HG03460 (cell line): ENCODE results near the gene TCF3.

Experiments
- ATAC-seq: cut with Tn5 transposase; IDR thresholded peaks from one replicate; pipeline ENCODE4 v1.9.1; 2021; ENCODE audit not compliant: unreplicated experiment

TCF3 gene

GRCh38 chr19:1567848-1568227 is 84.6 kb downstream of the TCF3 start:
- no peak for ATAC-seq

DNA sequence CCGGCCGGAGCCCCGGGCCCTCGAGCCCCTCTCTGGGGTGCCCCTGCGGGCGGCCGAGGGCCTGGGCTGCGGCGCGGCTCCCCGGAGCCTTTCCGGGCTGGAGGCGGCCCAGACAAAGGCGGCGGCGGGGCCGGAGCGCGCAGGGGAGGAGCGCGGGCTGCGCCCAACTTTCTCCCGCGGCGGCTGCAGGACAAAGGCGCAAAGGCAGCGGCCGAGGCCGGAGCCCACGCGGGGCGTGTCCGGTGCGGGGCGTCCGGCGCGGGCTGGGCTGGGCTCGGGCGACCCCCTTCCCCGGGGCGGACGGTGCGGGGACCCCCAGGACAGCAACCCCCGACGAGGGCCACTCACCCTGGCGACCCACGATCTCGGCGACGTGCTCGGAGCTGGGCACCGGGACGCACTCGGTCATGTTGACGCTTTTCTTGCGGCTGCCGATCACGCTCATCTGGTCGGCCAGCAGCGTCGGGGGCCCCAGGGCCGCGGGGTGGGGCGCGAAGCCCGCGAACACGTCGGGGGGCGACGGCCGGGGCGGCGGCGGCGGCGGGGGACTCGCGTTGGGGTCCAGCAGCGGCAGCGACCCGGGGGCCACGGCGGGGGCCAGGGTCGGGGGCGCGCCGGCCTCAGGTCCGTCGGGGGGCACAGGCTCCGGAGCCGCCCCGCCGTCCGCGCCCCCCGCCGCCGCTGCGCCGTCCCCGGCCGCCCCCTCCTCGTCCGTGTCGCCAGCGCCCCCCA is 85.1 kb downstream of the TCF3 start:
- no peak for ATAC-seq

- ATAC-seq = no peak
These were observed 85.9 kb downstream of the TCF3 start for GRCh38 chr19:1566392-1567115.

DNA sequence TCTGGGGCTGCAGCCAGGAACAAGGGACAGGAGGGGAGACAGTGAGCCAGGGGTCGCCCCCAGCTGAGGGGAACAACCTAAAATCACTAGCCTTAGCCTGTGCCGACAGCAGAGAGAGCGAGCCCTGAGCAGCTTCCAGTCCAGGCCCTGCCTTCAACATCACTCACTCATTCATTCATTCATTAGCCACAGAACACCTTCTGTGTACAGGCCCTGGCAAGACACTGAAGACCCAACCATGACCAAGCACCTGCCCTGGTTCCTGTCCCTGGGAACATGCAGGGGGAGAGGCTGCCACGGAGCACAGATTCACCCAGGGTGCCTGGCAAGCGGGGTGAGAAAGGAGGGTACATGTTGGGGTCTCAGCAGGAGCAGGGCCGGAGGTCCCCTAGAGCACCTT is 89.2 kb downstream of the TCF3 start:
- ATAC-seq = no peak

- no peak for ATAC-seq
These were observed 91.1 kb downstream of the TCF3 start for GRCh38 chr19:1561236-1561842.

DNA sequence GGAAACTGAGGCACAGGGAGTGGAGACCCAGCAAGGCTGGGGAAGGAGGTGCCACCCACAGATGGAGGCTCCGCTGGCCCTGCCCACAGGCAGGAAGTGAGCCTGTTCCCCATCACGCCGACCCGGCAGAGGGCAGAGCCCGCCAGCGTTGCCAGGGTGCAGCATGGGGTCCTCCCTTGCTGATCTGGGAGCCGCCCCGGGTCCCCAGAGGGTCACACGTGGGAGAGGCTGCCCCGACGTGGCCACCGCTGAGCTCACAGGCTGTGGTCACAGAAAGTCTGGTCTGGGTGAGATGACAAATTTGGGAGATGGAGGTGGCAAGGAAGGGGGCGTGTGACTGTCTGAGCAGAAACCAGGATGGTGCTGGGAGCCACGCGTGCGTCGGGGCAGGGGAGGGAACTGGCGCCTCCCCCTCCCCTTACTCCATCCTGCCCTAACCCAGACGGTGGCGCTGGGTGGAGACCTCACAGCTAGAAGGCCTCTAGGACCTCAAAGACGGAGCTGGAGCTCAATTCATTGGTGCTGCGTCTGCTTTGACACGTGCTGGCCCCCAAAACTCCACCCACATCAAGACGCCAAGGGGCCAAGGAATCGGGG is 92.0 kb downstream of the TCF3 start:
- ATAC-seq = no peak
